Activated T-helper 17 cell treated with anti-CD3 and anti-CD28 coated beads, Interleukin-2, amount 50 U/mL, for 72 hours (primary cell): ENCODE data around the gene NPAS3. TPM values are rescaled to one million over a fixed set of nuclear protein-coding genes. Genes with fewer than 3 reads are reported as not detected.

Source experiments
- ATAC-seq: fragments of 150-1000 bp; cut with Tn5 transposase; replicated peaks from 2 replicates; pipeline ENCODE4 v1.10.0; 2021; ENCODE audit warnings: mild to moderate bottlenecking, moderate library complexity
- H3K27ac Mint-ChIP-seq: one replicate; pipeline ENCODE4 v1.8.0; 2022; ENCODE audit warnings: mixed read lengths
- H3K27me3 Mint-ChIP-seq: one replicate; pipeline ENCODE4 v1.8.0; 2022; ENCODE audit warnings: mixed read lengths
- H3K36me3 Mint-ChIP-seq: one replicate; pipeline ENCODE4 v1.8.0; 2022; ENCODE audit warnings: low read depth, mild to moderate bottlenecking, mixed read lengths
- H3K4me1 Mint-ChIP-seq: one replicate; pipeline ENCODE4 v1.8.0; 2022; ENCODE audit warnings: mixed read lengths
- H3K4me3 Mint-ChIP-seq: one replicate; pipeline ENCODE4 v1.8.0; 2022; ENCODE audit warnings: mild to moderate bottlenecking, mixed read lengths
- H3K9me3 Mint-ChIP-seq: one replicate; pipeline ENCODE4 v1.8.0; 2022; ENCODE audit warnings: mixed read lengths
- total RNA-seq, 2 donors: library from RNA; stranded (reverse); gene quantifications; one replicate each; pipeline ENCODE4 v1.2.3, GENCODE V29; 2022

The NPAS3 gene
- total RNA-seq, 2 donors from 2014 or later, result not detected

GRCh38 chr14:33237115-33237740 is 298.5 kb downstream of the NPAS3 start:
- no peaks in the 10 kb centered on the region for H3K27me3 Mint-ChIP-seq
- no peak overlapping the region for H3K4me3 Mint-ChIP-seq
- no peaks in the 10 kb centered on the region for H3K4me1 Mint-ChIP-seq
- no peak overlapping the region for H3K27ac Mint-ChIP-seq
- ATAC-seq, result no peak
- no peaks in the 10 kb centered on the region for H3K36me3 Mint-ChIP-seq
- H3K9me3 Mint-ChIP-seq, result no peaks in the 10 kb centered on the region

GRCh38 chr14:33239465-33239864 is 300.8 kb downstream of the NPAS3 start:
- H3K4me3 Mint-ChIP-seq, result no peak overlapping the region
- H3K9me3 Mint-ChIP-seq, result no peaks in the 10 kb centered on the region

GRCh38 chr14:33240466-33240865 is 301.8 kb downstream of the NPAS3 start:
- no peaks in the 10 kb centered on the region for H3K4me1 Mint-ChIP-seq
- no peaks in the 10 kb centered on the region for H3K36me3 Mint-ChIP-seq
- no peak for ATAC-seq
- no peaks in the 10 kb centered on the region for H3K27me3 Mint-ChIP-seq
- no peak overlapping the region for H3K27ac Mint-ChIP-seq
- no peak overlapping the region for H3K4me3 Mint-ChIP-seq
- no peaks in the 10 kb centered on the region for H3K9me3 Mint-ChIP-seq

More at GRCh38 chr14:33239465-33239864, 300.8 kb downstream of the NPAS3 start:
- H3K36me3 Mint-ChIP-seq, result no peaks in the 10 kb centered on the region
- no peak overlapping the region for H3K27ac Mint-ChIP-seq
- no peak for ATAC-seq
- H3K4me1 Mint-ChIP-seq, result no peaks in the 10 kb centered on the region
- no peaks in the 10 kb centered on the region for H3K27me3 Mint-ChIP-seq

- no peaks in the 10 kb centered on the region for H3K27me3 Mint-ChIP-seq
- H3K4me3 Mint-ChIP-seq, result no peak overlapping the region
- no peaks in the 10 kb centered on the region for H3K9me3 Mint-ChIP-seq
- H3K36me3 Mint-ChIP-seq, result no peaks in the 10 kb centered on the region
- no peak overlapping the region for H3K27ac Mint-ChIP-seq
- ATAC-seq, result no peak
- H3K4me1 Mint-ChIP-seq, result no peaks in the 10 kb centered on the region
Measured at GRCh38 chr14:33241331-33241730, 302.7 kb downstream of the NPAS3 start.

GRCh38 chr14:33249233-33249820 is 310.6 kb downstream of the NPAS3 start:
- Mint-ChIP-seq H3K4me1 (no peaks in the 10 kb centered on the region), H3K9me3 (no peaks in the 10 kb centered on the region), H3K36me3 (no peaks in the 10 kb centered on the region), H3K27me3 (no peaks in the 10 kb centered on the region), H3K27ac (no peak overlapping the region), H3K4me3 (no peak overlapping the region)
- no peak for ATAC-seq

GRCh38 chr14:33250963-33251362 is 312.3 kb downstream of the NPAS3 start:
- no peak overlapping the region for H3K4me3 Mint-ChIP-seq
- H3K36me3 Mint-ChIP-seq, result no peaks in the 10 kb centered on the region
- H3K9me3 Mint-ChIP-seq, result no peaks in the 10 kb centered on the region
- no peaks in the 10 kb centered on the region for H3K4me1 Mint-ChIP-seq
- ATAC-seq, result no peak
- H3K27ac Mint-ChIP-seq, result no peak overlapping the region
- no peaks in the 10 kb centered on the region for H3K27me3 Mint-ChIP-seq

- no peaks in the 10 kb centered on the region for H3K36me3 Mint-ChIP-seq
- H3K27ac Mint-ChIP-seq, result no peak overlapping the region
- no peak overlapping the region for H3K4me3 Mint-ChIP-seq
- no peaks in the 10 kb centered on the region for H3K4me1 Mint-ChIP-seq
- no peak for ATAC-seq
- no peaks in the 10 kb centered on the region for H3K27me3 Mint-ChIP-seq
- H3K9me3 Mint-ChIP-seq, result no peaks in the 10 kb centered on the region
Measured at GRCh38 chr14:33254342-33254741, 315.7 kb downstream of the NPAS3 start.

- H3K36me3 Mint-ChIP-seq, result no peaks in the 10 kb centered on the region
- no peak overlapping the region for H3K27ac Mint-ChIP-seq
- H3K4me3 Mint-ChIP-seq, result no peak overlapping the region
- no peaks in the 10 kb centered on the region for H3K4me1 Mint-ChIP-seq
- ATAC-seq, result no peak
- H3K9me3 Mint-ChIP-seq, result no peaks in the 10 kb centered on the region
- H3K27me3 Mint-ChIP-seq, result no peaks in the 10 kb centered on the region
Measured at GRCh38 chr14:33254861-33255395, 316.2 kb downstream of the NPAS3 start.

- Mint-ChIP-seq H3K27ac (no peak overlapping the region), H3K4me3 (no peak overlapping the region), H3K27me3 (no peaks in the 10 kb centered on the region), H3K36me3 (no peaks in the 10 kb centered on the region), H3K4me1 (no peaks in the 10 kb centered on the region), H3K9me3 (no peaks in the 10 kb centered on the region)
- ATAC-seq, result no peak
Measured at GRCh38 chr14:33257796-33258195, 319.1 kb downstream of the NPAS3 start.

GRCh38 chr14:33259764-33260163 is 321.1 kb downstream of the NPAS3 start:
- no peak for ATAC-seq
- no peaks in the 10 kb centered on the region for H3K36me3 Mint-ChIP-seq
- no peaks in the 10 kb centered on the region for H3K9me3 Mint-ChIP-seq
- H3K4me3 Mint-ChIP-seq, result no peak overlapping the region
- H3K27ac Mint-ChIP-seq, result no peak overlapping the region
- H3K4me1 Mint-ChIP-seq, result no peaks in the 10 kb centered on the region
- H3K27me3 Mint-ChIP-seq, result no peaks in the 10 kb centered on the region

GRCh38 chr14:33271216-33271615 is 332.5 kb downstream of the NPAS3 start:
- Mint-ChIP-seq H3K4me3 (no peak overlapping the region), H3K27ac (no peak overlapping the region), H3K4me1 (no peaks in the 10 kb centered on the region), H3K9me3 (no peaks in the 10 kb centered on the region), H3K27me3 (peaks cover 4% of the 10 kb centered on the region), H3K36me3 (no peaks in the 10 kb centered on the region)
- ATAC-seq, result no peak

GRCh38 chr14:33271891-33272290 is 333.2 kb downstream of the NPAS3 start:
- H3K4me3 Mint-ChIP-seq, result no peak overlapping the region
- no peaks in the 10 kb centered on the region for H3K36me3 Mint-ChIP-seq
- peaks cover 4% of the 10 kb centered on the region for H3K27me3 Mint-ChIP-seq
- H3K27ac Mint-ChIP-seq, result no peak overlapping the region
- ATAC-seq, result no peak
- H3K4me1 Mint-ChIP-seq, result no peaks in the 10 kb centered on the region
- no peaks in the 10 kb centered on the region for H3K9me3 Mint-ChIP-seq

- no peaks in the 10 kb centered on the region for H3K4me1 Mint-ChIP-seq
- ATAC-seq, result no peak
- H3K27me3 Mint-ChIP-seq, result peaks cover 14% of the 10 kb centered on the region
- no peak overlapping the region for H3K4me3 Mint-ChIP-seq
- peaks cover 4% of the 10 kb centered on the region for H3K9me3 Mint-ChIP-seq
- H3K27ac Mint-ChIP-seq, result no peak overlapping the region
- no peaks in the 10 kb centered on the region for H3K36me3 Mint-ChIP-seq
Measured at GRCh38 chr14:33273978-33274377, 335.3 kb downstream of the NPAS3 start.

GRCh38 chr14:33275879-33276278 is 337.2 kb downstream of the NPAS3 start:
- no peak for ATAC-seq
- H3K9me3 Mint-ChIP-seq, result peaks cover 4% of the 10 kb centered on the region
- no peaks in the 10 kb centered on the region for H3K4me1 Mint-ChIP-seq
- H3K27ac Mint-ChIP-seq, result no peak overlapping the region
- H3K27me3 Mint-ChIP-seq, result peaks cover 10% of the 10 kb centered on the region
- H3K36me3 Mint-ChIP-seq, result no peaks in the 10 kb centered on the region
- no peak overlapping the region for H3K4me3 Mint-ChIP-seq

- H3K27me3 Mint-ChIP-seq, result peaks cover 10% of the 10 kb centered on the region
- H3K27ac Mint-ChIP-seq, result no peak overlapping the region
- ATAC-seq, result no peak
- no peaks in the 10 kb centered on the region for H3K4me1 Mint-ChIP-seq
- H3K4me3 Mint-ChIP-seq, result no peak overlapping the region
- H3K36me3 Mint-ChIP-seq, result no peaks in the 10 kb centered on the region
- H3K9me3 Mint-ChIP-seq, result peaks cover 4% of the 10 kb centered on the region
Measured at GRCh38 chr14:33279865-33280264, 341.2 kb downstream of the NPAS3 start.
